ENCODE measurements around the gene PYGB. TPM values are rescaled to one million over a fixed set of nuclear protein-coding genes. Genes with fewer than 3 reads are reported as not detected.

Gene PYGB
- total and polyA plus RNA-seq, 2 donors (not counting 1 experiment from before 2014, with no cell fraction given), result 22.5 to 30.6 TPM

GRCh38 chr20:25236450-25237304 lies 11.2 kb upstream of the PYGB start:
- no peak for DNase-seq
- no peaks in the 10 kb centered on the region for H3K4me1 Mint-ChIP-seq
- no peaks in the 10 kb centered on the region for H3K79me2 ChIP-seq (ENCODE audit: control insufficient read depth, insufficient read depth, low read length)
- no peaks in the 10 kb centered on the region for H4K20me1 ChIP-seq (ENCODE audit: control insufficient read depth, insufficient read depth, low read length, poor library complexity, severe bottlenecking)
- peaks cover 23% of the 10 kb centered on the region for H3K27me3 Mint-ChIP-seq
- no peaks in the 10 kb centered on the region for H3K36me3 ChIP-seq (replicated peaks in 1 of 2; ENCODE audit: control extremely low read depth in 1 of 2, control insufficient read depth in 1 of 2, extremely low read depth in 1 of 2, insufficient read depth in 2 of 2, low read length in 1 of 2)
- H2AFZ ChIP-seq (ENCODE audit: insufficient read depth, low read depth, low read length, poor library complexity, severe bottlenecking), result no peak overlapping the region
- no peaks in the 10 kb centered on the region for H3K9me3 Mint-ChIP-seq (ENCODE audit: insufficient read depth)
- intact Hi-C loops (cut with micrococcal nuclease), result no loop called here
- H3K4me2 ChIP-seq (replicated peaks; ENCODE audit: low read depth, low read length, poor library complexity, severe bottlenecking), result no peak overlapping the region
- POLR2A ChIA-PET, result interaction anchor here (0.6 kb wide), 2 partner anchors 163 to 338 kb away, joined by 3 to 4 read pairs; no protein-coding TSS in a partner anchor
- H3K27me3 ChIP-seq (replicated peaks in 1 of 4; ENCODE audit: control extremely low read depth in 1 of 4, control insufficient read depth in 3 of 4, insufficient read depth in 4 of 4, low read length in 3 of 4), result peaks cover 0 to 14% (median 5%) of the 10 kb centered on the region in 4 experiments
- H3K27ac ChIP-seq (ENCODE audit: low read length in 2 of 2), result no peak overlapping the region
- H3K9ac ChIP-seq (ENCODE audit: low read length), result no peak overlapping the region
- no peak overlapping the region for H3K27ac Mint-ChIP-seq
- 91% methylated on average over 11 of the region's 15 CpGs for WGBS (ENCODE audit: insufficient coverage)
- no peak for TF ChIP-seq EZH2 (IDR thresholded peaks at IDR 0.05; ENCODE audit: borderline replicate concordance, insufficient read depth, low read depth, low read length, poor library complexity, severe bottlenecking)
- TF ChIP-seq, protein P1, sequence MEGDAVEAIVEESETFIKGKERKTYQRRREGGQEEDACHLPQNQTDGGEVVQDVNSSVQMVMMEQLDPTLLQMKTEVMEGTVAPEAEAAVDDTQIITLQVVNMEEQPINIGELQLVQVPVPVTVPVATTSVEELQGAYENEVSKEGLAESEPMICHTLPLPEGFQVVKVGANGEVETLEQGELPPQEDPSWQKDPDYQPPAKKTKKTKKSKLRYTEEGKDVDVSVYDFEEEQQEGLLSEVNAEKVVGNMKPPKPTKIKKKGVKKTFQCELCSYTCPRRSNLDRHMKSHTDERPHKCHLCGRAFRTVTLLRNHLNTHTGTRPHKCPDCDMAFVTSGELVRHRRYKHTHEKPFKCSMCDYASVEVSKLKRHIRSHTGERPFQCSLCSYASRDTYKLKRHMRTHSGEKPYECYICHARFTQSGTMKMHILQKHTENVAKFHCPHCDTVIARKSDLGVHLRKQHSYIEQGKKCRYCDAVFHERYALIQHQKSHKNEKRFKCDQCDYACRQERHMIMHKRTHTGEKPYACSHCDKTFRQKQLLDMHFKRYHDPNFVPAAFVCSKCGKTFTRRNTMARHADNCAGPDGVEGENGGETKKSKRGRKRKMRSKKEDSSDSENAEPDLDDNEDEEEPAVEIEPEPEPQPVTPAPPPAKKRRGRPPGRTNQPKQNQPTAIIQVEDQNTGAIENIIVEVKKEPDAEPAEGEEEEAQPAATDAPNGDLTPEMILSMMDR (IDR thresholded peaks at IDR 0.05), result no peak
- H3K4me3 ChIP-seq (ENCODE audit: control extremely low read depth in 1 of 5, extremely low read depth in 1 of 5, insufficient read depth in 1 of 5, low read depth in 2 of 5, low read length in 4 of 5), result no peak overlapping the region
- CTCF ChIA-PET, result no interaction called here
- no peak overlapping the region for H3K4me3 Mint-ChIP-seq
- H3K9me3 ChIP-seq (ENCODE audit: control extremely low read depth in 1 of 3, control insufficient read depth in 2 of 3, insufficient read depth in 1 of 3, low read length in 2 of 3), result peaks cover 0 to 2% (median 0%) of the 10 kb centered on the region in 3 donors
- H3K4me1 ChIP-seq (ENCODE audit: control insufficient read depth in 2 of 2, insufficient read depth in 2 of 2, low read length in 2 of 2), result no peaks in the 10 kb centered on the region
- ATAC-seq (ENCODE audit: low read depth), result no peak

All from B cell (primary cell).